GM12878 (cell line): Measurements from ENCODE around the gene PLXNC1. TPM values are rescaled to one million over a fixed set of nuclear protein-coding genes. Genes with fewer than 3 reads are reported as not detected.

Experiments used
- ATF7 ChIP-seq: fragments of 450-650 bp; IDR thresholded peaks from 2 replicates; pipeline ENCODE4 v1.6.1; 2016; ENCODE audit warnings: low read depth, mild to moderate bottlenecking
- CHD1 ChIP-seq: IDR thresholded peaks from 2 replicates; pipeline ENCODE4 v1.6.1; 2012; ENCODE audit warnings: low read depth, low read length, improper control_type of control experiment
- EED ChIP-seq: sonication (generic); IDR thresholded peaks from 2 replicates; pipeline ENCODE4 v1.6.1; 2016; ENCODE audit warnings: antibody characterized with exemption, low read depth
- HDAC2 ChIP-seq: fragments of 200-600 bp; sonication (generic); IDR thresholded peaks from 2 replicates; pipeline ENCODE4 v1.6.1; 2017
- JUND ChIP-seq: IDR thresholded peaks from 2 replicates; pipeline ENCODE4 v1.6.1; 2012; ENCODE audit warnings: low read depth, mild to moderate bottlenecking, low read length, improper control_type of control experiment, moderate library complexity
- MEF2B ChIP-seq: fragments of 450-650 bp; IDR thresholded peaks from 2 replicates; pipeline ENCODE4 v1.6.1; 2018; ENCODE audit warnings: mild to moderate bottlenecking, moderate library complexity; ENCODE audit not compliant: partially characterized antibody, poor library complexity, severe bottlenecking
- MTA2 ChIP-seq: fragments of 450-650 bp; IDR thresholded peaks from 2 replicates; pipeline ENCODE4 v1.6.1; 2016; ENCODE audit warnings: low read depth, mild to moderate bottlenecking, moderate library complexity
- NFYA ChIP-seq: IDR thresholded peaks from 2 replicates; pipeline ENCODE4 v1.6.1; 2011; ENCODE audit warnings: low read depth, mild to moderate bottlenecking, low read length, improper control_type of control experiment, borderline replicate concordance
- NFYB ChIP-seq: IDR thresholded peaks from 2 replicates; pipeline ENCODE4 v1.6.1; 2011; ENCODE audit warnings: low read depth, mild to moderate bottlenecking, low read length, improper control_type of control experiment, moderate library complexity; ENCODE audit not compliant: insufficient read depth
- RB1 ChIP-seq: fragments of 450-650 bp; formaldehyde crosslinking; IDR thresholded peaks from 2 replicates; pipeline ENCODE4 v1.6.1; 2017; ENCODE audit warnings: mild to moderate bottlenecking, borderline replicate concordance
- RELB ChIP-seq: fragments of 450-650 bp; IDR thresholded peaks from 2 replicates; pipeline ENCODE4 v1.6.1; 2017; ENCODE audit warnings: low read depth, mild to moderate bottlenecking, moderate library complexity
- REST ChIP-seq: IDR thresholded peaks from 2 replicates; pipeline ENCODE4 v1.6.1; 2012; ENCODE audit warnings: mild to moderate bottlenecking, low read depth, low read length
- SMAD1 ChIP-seq: fragments of 450-650 bp; IDR thresholded peaks from 2 replicates; pipeline ENCODE4 v1.6.1; 2018; ENCODE audit warnings: mild to moderate bottlenecking, low read depth; ENCODE audit not compliant: partially characterized antibody
- YY1 ChIP-seq: IDR thresholded peaks from 2 replicates; pipeline ENCODE4 v1.6.1; 2011; ENCODE audit warnings: low read depth, mild to moderate bottlenecking, low read length
- ZBTB40 ChIP-seq: fragments of 450-650 bp; IDR thresholded peaks from 2 replicates; pipeline ENCODE4 v1.6.1; 2016; ENCODE audit warnings: mild to moderate bottlenecking, moderate library complexity, borderline replicate concordance
- ZNF24 ChIP-seq: fragments of 450-650 bp; IDR thresholded peaks from 2 replicates; pipeline ENCODE4 v1.6.1; 2017; ENCODE audit warnings: antibody characterized with exemption, mild to moderate bottlenecking
- polyA plus RNA-seq, 11 experiments: library from polyadenylated mRNA; depleted of rRNA in 4 of 11; unstranded in 6 of 11; stranded (reverse) in 5 of 11; fragments of >200 nt; fragmentation: Nextera tagmentation in 4 of 11; fragmentation: Illumina TruSeq in 1 of 11; extraction: Ambion mirVana in 4 of 11; extraction: Trizol in 1 of 11; gene quantifications; 1 replicate in 1 of 11; 2 replicates in 10 of 11; pipeline versions ENCODE4 v1.2.1 to v1.2.3, GENCODE V29; 2011 to 2016; ENCODE audit warnings: inconsistent platforms in 2 of 11, missing spikeins in 2 of 11, low read depth in 1 of 11
- total RNA-seq, 4 experiments: library from RNA; depleted of rRNA in 3 of 4; stranded (reverse); fragments of >200 nt in 3 of 4; fragmentation: Illumina TruSeq in 1 of 4; extraction: Trizol in 1 of 4; gene quantifications; 2 replicates each; pipeline versions ENCODE4 v1.2.1 to v1.2.3, GENCODE V29; 2013 to 2021

The PLXNC1 gene
- total and polyA plus RNA-seq, 10 of the 15 experiments (the other 5 are each of a cell fraction or from before 2014, with no cell fraction given) = 5.2 to 41.2 (median 24.6) TPM

DNA sequence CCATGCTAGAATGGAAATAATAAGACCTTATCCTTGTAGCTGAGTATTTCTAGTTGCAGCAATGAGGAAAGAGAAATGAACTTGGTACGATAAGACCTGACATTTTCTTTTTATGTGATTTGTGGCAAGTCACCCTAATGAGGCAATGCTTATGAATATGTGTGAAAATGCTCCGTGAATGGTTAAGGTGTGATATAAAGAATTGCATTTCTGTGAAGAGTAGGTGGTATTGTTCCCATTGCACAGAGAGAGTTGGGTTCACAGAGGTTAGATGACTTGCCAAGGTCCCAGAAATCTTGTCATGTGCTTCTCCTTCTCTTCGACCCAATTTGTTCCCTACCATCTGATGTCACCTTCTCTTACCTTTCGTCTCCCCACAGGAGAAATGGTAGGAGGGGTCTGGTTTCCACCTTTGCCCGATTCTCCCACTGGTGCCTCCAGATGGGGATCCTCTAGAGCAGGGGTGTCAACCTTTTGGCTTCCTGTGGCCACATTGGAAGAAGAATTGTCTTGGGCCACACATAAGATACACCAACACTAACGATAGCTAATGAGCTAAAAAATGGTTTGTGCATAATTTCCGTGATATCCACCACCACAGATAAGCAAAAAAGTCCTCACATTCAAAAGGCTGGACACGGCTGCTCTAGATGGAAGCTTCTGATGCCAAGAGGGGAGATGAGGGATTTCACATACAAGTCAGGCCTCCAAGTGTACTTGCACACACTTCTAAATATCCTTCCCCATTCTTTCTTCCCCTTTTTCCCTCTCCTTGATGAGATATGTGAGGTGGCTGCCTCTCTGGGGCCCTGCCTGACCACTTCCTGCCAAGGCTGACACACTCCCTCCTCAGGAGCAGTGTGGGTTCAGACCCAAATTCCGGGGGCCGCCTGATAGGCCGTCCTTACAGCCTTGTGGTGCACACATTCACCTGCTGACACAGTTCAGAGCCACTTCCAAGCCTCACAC, 96.1 kb downstream of the PLXNC1 start (continued):
- TF ChIP-seq SMAD1 (no peak), HDAC2 (no peak), ZBTB40 (no peak; the same call in 1 of the 2 replicates), ATF7 (peak; percentile 77), MEF2B (peak; percentile 49), MTA2 (peak; percentile 88), CHD1 (no peak), EED (peak; percentile 97), NFYB (0 out of 2 replicates have a peak, but pooled peaks have one; percentile 20), JUND (no peak), RELB (peak; percentile 74), RB1 (no peak), NFYA (no peak), REST (no peak), YY1 (0 out of 2 replicates have a peak, but pooled peaks have one; percentile 22), ZNF24 (peak; percentile 16; the same call in 1 of the 2 replicates)
